Left ventricle myocardium superior (tissue), 1 donor: ENCODE results near the gene RSRC1. TPM values are rescaled to one million over a fixed set of nuclear protein-coding genes. Genes with fewer than 3 reads are reported as not detected.
"Not testable (repeated sequence)": the region's sequence is repeated elsewhere in the genome, so short reads cannot be mapped to it uniquely, and the experiment has no call there.

Experiments used
- ATAC-seq: fragments of 200-7000 bp; cut with Tn5 transposase; one replicate; pipeline ENCODE4 v1.9.1; 2020; ENCODE audit warnings: mild to moderate bottlenecking, moderate library complexity
- DNase-seq: peaks from one replicate; pipeline ENCODE4 v3.0.0-alpha.2; 2020
- intact Hi-C: fragments of 100-400 bp; cut with micrococcal nuclease; formaldehyde crosslinking; loops from one replicate; pipeline ENCODE4 v1.11.0; 2022
- total RNA-seq: library from RNA; stranded (reverse); fragmentation: NEBNext Ultra II Directional; extraction: Animal tissue kit (Norgen Biotek cat#: 25700); gene quantifications from one replicate; pipeline ENCODE4 v1.2.1, GENCODE V29; 2021
- donor health status: DM: no; HTN: yes; CAD: no; lungs with severe emphysema.

RSRC1 gene
- total RNA-seq, 1 donor from 2014 or later, result 20.6 TPM

DNA sequence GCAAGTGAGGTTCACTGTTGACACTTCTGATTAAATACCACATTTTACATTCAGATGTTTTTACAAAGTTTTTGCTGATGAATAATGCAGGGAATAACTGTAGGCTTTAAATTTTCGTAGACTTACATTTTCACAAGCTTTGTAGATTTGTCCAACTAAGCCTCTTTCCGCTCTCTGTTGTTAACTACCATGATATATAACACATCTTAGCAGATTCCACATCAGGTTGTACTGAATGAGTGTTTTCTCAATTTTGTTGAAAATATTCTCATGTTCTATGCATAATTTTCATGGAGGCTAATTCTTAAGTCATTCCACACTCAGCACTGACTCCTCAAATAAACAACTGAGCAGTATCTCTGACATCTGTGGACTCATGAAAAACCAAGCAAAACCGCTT is 168.3 kb downstream of the RSRC1 start:
- no peak for ATAC-seq
- intact Hi-C loops, result no loop called here
- DNase-seq, result no peak

DNA sequence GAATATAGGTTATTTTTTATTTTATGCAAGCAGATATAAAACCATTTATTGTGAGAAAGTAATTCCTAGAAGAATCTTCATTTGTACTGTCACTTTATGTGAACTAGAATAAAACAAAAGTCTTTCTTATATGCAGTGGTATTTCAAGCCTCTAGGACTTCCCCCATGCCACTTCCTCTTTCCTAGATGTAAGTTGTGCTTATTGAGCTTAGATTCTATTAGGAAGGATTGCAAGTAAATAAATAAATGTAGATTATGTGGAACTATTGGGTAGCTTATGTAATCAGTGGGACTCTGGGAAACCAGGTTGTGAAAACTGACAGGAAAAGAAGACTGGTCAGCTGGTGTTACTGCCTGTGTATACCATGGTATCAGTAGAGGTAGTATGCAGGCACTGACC is 169.7 kb downstream of the RSRC1 start:
- intact Hi-C loops, result no loop called here
- ATAC-seq, result no peak
- DNase-seq, result no peak

DNA sequence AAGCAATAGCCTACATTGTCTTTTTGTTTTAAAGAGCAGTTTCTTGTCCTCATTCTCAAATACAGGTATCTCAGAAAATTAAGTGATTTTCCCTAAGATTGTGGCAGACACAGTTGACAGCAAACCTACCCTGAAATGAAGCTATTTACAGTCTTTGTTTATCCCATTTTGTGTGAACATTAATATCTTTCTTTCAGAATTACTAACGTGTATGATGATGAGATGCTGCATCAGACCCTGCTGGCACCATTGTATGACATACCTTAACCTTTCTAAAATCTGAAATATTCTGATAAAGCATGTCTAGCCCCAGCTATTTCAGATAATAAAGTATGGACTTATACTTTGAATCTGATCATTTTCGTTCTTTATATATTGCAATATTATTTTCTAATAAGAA is 185.9 kb downstream of the RSRC1 start:
- DNase-seq (no peak), ATAC-seq (no peak)
- intact Hi-C loops, result no loop called here

DNA sequence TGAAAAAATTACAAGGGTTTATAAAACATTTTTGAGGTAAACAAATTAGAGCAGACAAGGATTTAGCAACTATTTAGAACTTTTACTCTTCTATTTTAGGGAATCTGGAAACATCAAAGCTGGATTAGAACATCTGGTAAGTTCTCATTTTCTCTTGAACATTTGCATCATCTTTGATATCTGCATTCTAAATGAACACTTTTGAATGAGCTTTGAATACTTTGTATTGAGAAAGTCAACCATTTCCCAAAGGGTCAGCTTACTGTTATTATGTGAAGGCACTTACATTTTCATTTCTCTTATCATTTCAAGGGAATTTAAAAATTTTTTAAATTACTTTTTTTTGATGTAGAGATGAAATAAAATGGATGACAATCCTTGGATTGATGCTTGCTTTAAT is 188.1 kb downstream of the RSRC1 start:
- intact Hi-C loops, result no loop called here

DNA sequence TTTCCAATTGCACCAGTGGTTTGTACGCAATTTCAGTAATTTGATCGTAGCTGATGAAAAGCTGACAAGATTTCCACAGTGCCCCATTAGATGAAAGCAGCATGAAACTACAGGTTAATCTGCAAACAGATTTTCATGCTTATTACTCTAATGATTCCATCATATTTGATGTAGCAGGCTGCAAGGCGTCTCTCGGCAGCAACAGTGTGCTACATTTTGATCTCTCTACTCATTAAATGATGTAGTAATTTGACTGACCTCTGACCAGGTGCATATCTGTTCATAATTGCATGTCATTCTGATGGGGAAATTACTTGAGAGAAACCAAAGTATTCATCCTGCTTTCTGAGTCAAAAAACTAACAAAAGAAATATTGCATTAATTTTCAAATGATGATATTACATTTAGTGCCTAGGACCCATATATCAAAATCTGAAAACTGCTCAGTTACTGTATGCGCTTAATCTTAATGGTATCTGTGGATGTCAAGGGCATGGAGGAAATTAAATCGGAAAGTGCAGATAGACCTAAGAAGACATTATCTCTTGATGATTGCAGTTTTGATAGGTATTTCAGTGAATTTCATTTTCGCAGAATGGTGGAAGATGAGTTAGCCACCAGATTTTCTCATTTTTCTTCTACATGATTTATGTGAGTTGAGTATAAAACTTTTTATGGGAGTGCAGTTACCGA is 198.5 kb downstream of the RSRC1 start:
- intact Hi-C loops, result no loop called here
- no peak for ATAC-seq

More for the DNA sequence above, 188.1 kb downstream of the RSRC1 start:
- no peak for DNase-seq
- no peak for ATAC-seq

DNA sequence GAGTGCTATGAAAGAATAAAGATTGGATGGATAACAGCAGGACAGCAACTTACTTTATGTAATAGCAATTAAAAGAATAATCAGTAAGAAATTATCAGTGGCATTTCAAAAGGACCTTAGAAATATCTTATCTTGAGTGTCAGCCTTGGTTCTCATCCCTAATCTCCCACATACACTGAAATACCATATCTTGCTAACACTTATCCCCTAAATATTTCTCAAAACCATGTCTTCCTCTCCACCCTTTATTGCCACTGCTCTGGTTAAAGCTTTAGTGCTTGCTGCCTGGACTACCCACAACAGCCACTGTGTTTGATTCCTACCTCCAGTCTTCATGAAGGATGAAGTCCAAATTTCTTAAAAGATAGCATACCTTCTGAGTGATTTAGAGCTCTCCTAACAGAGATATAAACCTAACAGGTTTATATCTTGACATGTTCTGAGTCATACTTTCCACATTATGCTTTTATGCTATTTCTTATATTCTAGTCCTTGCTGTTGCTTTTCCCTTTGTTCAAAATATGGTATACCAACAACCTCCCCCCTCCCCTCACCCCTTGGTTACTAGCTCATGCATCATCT is 202.8 kb downstream of the RSRC1 start:
- ATAC-seq, result no peak
- intact Hi-C loops, result no loop called here
- DNase-seq, result no peak

More for the DNA sequence above, 198.5 kb downstream of the RSRC1 start:
- no peak for DNase-seq

DNA sequence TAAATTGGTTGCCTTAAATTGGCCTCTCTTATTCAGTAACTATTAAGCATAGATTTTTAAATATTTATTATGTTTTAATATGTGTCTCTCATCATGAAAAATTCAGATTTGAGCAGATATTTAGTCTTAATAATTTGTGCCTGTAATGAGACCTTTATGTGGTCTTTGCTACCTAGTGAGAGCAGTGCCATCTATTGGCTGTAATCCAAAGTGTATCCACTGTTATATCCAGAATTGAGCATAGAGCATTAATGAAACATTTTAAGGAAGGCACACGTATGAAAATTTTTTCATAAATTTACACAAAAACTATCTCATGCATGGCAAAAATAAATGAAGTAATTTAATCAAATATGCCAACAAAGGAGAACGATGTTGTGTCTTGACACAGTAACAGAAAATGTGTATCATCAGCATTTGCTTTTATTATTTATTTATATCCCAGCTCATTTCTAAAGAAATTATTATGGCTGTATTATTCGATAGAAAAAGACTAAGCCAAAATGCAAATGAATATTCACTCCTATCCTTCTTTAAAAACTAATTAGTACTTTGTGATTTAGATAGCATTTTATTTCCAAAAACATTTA is 203.5 kb downstream of the RSRC1 start:
- intact Hi-C loops, result no loop called here

DNA sequence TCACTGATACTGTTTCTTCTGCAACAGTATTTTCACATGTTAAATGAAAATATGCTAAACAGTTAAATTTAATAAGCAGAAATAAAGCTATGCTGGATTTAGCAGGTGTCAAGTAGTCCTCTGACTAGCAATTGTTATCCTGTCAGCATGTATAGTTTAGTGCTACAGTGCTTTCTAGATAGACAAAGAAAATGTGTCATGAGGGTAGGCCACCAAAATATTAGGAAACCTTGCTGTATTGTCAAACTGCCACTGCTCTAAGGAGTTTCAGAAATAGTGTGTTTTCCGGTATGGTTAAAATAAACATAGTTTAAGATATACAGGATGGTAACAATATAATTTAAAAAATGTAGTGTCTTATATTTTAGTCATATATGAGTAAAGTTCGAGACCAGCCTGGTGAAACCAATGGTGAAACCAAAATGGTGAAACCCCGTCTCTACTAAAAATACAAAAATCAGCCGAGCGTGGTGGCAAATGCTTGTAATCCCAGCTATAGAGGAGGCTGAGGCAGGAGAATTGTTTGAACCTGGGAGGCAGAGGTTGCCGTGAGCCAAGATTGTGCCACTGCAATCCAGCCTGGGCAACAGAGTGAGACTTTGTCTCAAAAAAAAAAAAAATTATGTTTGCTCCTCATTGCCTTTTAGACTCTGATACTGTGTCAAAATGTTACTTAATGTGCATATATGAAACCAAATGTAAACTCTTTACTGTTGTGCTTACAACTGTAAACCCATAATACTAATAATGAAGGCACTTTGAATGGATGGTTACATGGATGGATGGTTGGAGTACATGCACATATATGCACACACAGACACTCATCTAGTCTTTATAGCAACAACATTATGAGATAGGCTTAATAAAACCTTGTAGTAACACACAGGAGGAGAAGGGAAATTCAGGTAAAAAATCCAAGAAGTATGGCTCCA is 204.8 kb downstream of the RSRC1 start:
- DNase-seq, result no peak
- ATAC-seq, result no peak
- intact Hi-C loops, result no loop called here

More for the DNA sequence above, 203.5 kb downstream of the RSRC1 start:
- ATAC-seq (no peak), DNase-seq (no peak)

DNA sequence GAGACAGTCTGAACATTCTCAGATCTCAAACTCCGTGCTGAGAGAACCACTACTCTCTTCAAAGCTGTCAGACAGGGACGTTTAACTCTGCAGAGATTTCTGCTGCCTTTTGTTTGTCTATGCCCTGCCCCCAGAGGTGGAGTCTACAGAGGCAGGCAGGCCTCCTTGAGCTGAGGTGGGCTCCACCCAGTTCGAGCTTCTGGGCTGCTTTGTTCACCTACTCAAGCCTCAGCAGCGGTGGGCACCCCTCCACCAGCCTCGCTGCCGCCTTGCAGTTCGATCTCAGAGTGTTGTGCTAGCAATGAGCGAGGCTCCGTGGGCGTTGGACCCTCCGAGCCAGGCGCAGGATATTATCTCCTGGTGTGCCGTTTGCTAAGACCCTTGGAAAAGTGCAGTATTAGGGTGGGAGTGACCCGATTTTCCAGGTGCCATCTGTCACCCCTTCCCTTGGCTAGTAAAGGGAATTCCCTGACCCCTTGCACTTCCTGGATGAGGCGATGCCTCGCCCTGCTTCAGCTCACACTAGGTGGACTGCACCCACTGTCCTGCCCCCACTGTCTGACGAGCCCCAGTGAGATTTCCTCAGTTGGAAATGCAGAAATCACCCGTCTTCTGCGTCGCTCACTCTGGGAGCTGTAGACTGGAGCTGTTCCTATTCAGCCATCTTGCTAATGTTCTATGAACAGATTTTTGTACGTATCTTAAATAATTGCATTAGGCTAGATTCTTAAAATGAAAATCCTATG is 220.0 kb downstream of the RSRC1 start:
- DNase-seq, ATAC-seq, intact Hi-C loops: not testable (repeated sequence)

DNA sequence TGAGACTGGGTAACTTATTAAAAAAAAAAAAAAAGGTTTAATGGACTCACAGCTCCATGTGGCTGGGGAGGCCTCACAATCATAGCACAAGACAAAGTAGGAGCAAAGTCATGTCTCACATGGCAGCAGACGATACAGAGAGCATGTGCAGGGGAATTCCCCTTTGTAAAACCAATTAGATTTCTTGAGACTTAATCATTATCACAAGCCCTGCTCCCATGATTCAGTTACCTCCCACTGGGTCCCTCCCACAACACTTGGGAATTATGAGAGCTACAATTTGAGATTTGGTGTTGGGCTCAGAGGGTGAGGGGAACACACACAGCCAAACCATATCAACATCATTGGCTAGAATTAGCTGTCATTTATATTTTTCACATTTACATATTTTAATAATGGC is 221.0 kb downstream of the RSRC1 start:
- no peak for ATAC-seq
- intact Hi-C loops, result no loop called here
- DNase-seq, result no peak

DNA sequence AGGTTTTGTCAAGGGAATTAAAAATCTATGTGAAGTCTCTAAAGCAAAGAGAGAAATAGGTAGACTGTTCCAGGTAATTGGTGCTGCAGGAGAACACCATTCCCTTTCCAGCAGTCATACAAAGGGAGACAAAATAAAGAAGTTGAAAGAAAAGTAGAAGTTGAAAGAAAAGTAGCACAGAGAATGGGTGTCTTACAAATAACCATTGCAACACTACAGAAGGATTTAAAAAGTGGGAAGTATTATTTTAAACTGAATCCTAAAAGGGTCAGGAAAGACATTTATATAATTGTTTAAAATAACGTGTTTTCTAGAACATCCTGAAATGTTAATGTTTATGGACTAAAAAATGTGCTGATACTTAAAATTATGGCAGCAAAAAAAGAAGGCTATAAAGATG is 223.8 kb downstream of the RSRC1 start:
- intact Hi-C loops, result no loop called here
- ATAC-seq (no peak), DNase-seq (no peak)

DNA sequence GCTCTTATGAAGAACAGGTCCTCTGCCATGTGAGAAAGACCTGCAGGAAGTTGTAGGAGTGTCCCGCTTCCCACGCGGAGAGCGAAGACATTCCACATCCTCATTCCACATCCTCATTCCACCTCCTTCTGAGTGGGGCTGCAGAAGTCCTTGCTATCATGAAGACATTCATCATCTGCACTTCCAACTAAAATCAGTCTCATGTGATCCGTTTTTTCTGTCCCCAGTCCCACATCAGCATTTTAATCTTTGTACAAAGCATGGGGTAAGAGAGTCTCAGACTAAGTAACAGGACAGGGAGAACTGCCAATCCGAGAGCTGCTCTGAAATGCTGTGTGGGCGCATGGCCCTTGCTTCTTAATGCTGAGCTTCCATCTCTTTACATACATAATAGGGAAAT is 227.2 kb downstream of the RSRC1 start:
- ATAC-seq, result no peak
- no peak for DNase-seq
- intact Hi-C loops, result no loop called here

DNA sequence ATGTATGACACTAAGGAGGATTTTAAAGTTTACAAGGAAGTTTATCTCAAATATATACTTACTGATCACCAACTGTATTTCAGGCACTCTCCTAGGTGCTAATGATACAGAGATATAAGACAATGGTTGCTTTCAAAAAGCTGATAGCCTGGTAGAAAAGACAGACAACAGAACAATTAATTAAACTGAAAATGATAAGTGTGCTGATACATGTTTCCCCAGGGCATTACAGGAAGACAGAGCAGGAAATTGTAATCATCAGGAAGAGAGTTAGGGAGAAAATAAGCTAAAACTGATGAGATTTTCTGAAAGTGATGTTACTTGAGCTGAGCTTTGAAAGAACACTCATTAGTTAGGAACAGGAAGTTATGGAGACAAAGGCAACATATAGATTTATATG is 229.7 kb downstream of the RSRC1 start:
- intact Hi-C loops, result no loop called here
- DNase-seq, result no peak
- ATAC-seq, result no peak

DNA sequence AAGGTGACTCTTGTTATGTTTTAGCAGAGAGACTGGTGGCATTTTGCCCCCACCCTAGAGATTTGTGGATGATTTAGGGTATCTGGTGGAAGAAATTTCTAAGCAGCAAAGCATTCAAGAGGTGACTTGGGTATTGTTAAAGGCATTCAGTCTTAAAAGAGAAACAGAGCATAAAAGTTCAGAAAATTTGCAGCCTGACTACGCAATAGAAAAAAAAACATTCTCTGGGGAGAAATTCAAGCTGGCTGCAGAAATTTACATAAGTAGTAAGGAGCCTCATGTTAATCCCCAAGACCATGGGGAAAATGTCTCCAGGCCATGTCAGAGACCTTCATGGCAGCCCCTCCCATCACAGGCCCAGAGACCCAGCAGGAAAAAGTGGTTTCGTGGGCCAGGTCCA is 231.1 kb downstream of the RSRC1 start:
- intact Hi-C loops, result not testable (repeated sequence)

DNA sequence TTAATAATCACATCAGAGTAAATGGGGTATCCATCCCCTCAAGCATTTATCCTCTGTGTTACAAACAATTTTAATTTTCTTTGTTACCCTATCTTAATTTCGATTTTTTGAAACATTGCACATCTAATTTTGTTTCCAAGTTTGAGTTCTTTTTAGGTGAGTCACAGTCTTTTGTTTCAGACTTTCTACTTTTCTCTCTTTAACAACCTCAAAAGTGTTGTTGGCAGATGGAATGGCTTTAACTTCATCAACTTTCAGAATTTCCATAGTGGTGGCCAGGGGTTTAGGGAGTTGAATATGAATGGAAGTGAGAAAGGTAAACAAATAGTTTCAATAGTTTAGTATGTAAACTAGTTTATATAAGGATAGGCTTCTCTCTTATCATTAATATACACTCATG is 238.1 kb downstream of the RSRC1 start:
- DNase-seq, result no peak
- ATAC-seq, result no peak
- intact Hi-C loops, result no loop called here

More for the DNA sequence above, 231.1 kb downstream of the RSRC1 start:
- not testable (repeated sequence) for ATAC-seq, DNase-seq

DNA sequence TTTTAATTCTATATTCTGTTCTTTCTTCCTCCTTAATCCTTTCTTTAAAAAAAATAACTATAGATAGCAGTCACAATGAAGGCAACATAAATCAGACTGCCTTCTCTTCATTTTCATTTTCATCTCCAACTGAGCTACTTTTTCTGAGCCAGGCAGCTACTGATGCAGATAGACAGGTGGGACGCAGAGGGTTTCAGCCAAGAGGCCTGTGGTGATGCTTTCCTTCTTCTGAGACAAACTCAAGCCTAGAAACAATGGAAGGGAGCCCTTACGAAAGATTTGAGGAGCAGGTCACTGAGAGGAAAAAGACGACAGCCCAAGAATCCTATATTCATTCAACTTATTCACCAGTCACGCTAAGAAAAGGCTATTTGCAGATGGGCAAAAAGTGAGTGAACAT is 241.1 kb downstream of the RSRC1 start:
- no peak for DNase-seq
- ATAC-seq, result no peak
- intact Hi-C loops, result no loop called here

DNA sequence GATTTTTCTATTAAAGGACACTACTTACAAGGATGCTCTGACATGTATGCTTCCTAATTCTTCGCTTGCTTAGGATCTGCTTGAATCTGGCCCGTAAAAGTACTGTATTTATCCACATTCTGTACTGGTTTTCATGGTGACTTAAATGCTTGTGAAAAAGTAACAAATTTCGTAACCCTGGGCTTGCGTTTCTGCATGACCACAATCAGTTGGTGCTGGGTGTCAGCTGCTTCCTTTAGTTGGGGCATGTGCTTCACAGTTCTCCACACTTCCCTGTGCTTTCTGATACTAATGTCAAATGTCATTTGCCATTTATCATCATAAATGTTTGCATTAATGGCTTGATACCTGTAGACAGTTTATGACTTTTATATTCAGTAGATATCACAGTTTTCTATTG is 242.7 kb downstream of the RSRC1 start:
- no peak for ATAC-seq
- DNase-seq, result no peak

DNA sequence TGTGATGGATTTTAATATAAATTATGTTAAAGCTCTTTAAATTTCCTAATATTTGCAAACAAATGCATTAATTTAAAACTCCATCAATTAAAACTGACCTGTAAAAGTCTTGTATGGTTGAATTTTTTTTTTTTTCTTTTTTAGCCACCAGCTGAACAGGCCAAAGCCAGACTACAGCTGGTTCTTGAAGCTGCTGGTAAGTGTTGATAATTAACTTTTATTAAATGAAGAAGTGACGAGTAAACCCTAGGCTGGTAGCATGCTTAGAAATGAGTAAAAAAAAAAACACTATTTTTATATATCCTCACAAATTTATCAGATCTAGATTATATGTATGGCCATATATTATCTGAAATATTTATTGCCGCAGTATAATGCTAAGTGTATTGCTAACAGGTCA is 244.8 kb downstream of the RSRC1 start:
- intact Hi-C loops, result no loop called here
- no peak for DNase-seq
- no peak for ATAC-seq

More for the DNA sequence above, 242.7 kb downstream of the RSRC1 start:
- intact Hi-C loops, result no loop called here
